H9 (cell line): ENCODE data around the gene BAIAP2. TPM values are rescaled to one million over a fixed set of nuclear protein-coding genes. Genes with fewer than 3 reads are reported as not detected.

Experiments
- DNase-seq: peaks from one replicate; pipeline ENCODE4 v3.0.0-alpha.2; 2017
- H2AFZ ChIP-seq: one replicate; pipeline ENCODE4 v1.6.1; 2013; ENCODE audit warnings: mild to moderate bottlenecking, low read length, control low read depth, moderate library complexity
- H2AK5ac ChIP-seq: 2 replicates; pipeline ENCODE4 v1.6.1; 2013; ENCODE audit warnings: low read length, control low read depth, mixed read lengths; ENCODE audit not compliant: insufficient read length
- H2BK120ac ChIP-seq: one replicate; pipeline ENCODE4 v1.6.1; 2013; ENCODE audit warnings: low read depth, mild to moderate bottlenecking, low read length, control low read depth, inconsistent platforms; ENCODE audit not compliant: poor library complexity, severe bottlenecking
- H2BK12ac ChIP-seq: 2 replicates; pipeline ENCODE4 v1.6.1; 2013; ENCODE audit warnings: low read length, control low read depth, mixed read lengths, low read depth; ENCODE audit not compliant: insufficient read length
- H2BK15ac ChIP-seq: 2 replicates; pipeline ENCODE4 v1.6.1; 2013; ENCODE audit warnings: low read depth, low read length, control low read depth
- H2BK20ac ChIP-seq: one replicate; pipeline ENCODE4 v1.6.1; 2013; ENCODE audit warnings: low read depth, mild to moderate bottlenecking, low read length, control low read depth, inconsistent platforms; ENCODE audit not compliant: poor library complexity, severe bottlenecking
- H2BK5ac ChIP-seq: 2 replicates; pipeline ENCODE4 v1.6.1; 2013; ENCODE audit warnings: low read length, control low read depth, mixed read lengths; ENCODE audit not compliant: insufficient read length
- H3K14ac ChIP-seq: 2 replicates; pipeline ENCODE4 v1.6.1; 2013; ENCODE audit warnings: low read length, control low read depth; ENCODE audit not compliant: insufficient read depth
- H3K18ac ChIP-seq: 2 replicates; pipeline ENCODE4 v1.6.1; 2013; ENCODE audit warnings: low read depth, mild to moderate bottlenecking, mixed read lengths, low read length, control low read depth; ENCODE audit not compliant: insufficient read length
- H3K23ac ChIP-seq: 2 replicates; pipeline ENCODE4 v1.6.1; 2013; ENCODE audit warnings: low read length, control low read depth, mixed read lengths, low read depth; ENCODE audit not compliant: insufficient read length
- H3K23me2 ChIP-seq: 2 replicates; pipeline ENCODE4 v1.6.1; 2013; ENCODE audit warnings: low read depth, mild to moderate bottlenecking, mixed read lengths, low read length, control low read depth; ENCODE audit not compliant: insufficient read length, poor library complexity, severe bottlenecking
- H3K27ac ChIP-seq: 2 replicates; pipeline ENCODE4 v1.5.1; 2013; ENCODE audit warnings: low read length, control low read depth, mixed read lengths, low read depth; ENCODE audit not compliant: insufficient read length
- H3K27me3 ChIP-seq: 2 replicates; pipeline ENCODE4 v1.6.1; 2013; ENCODE audit warnings: low read length, control low read depth, inconsistent platforms; ENCODE audit not compliant: insufficient read depth
- H3K4ac ChIP-seq: 2 replicates; pipeline ENCODE4 v1.6.1; 2013; ENCODE audit warnings: low read depth, mild to moderate bottlenecking, control low read depth, inconsistent platforms, low read length, moderate library complexity
- H3K4me1 ChIP-seq: 2 replicates; pipeline ENCODE4 v1.6.1; 2013; ENCODE audit warnings: low read length, control low read depth, inconsistent platforms; ENCODE audit not compliant: insufficient read depth
- H3K4me2 ChIP-seq: 2 replicates; pipeline ENCODE4 v1.6.1; 2013; ENCODE audit warnings: low read length, control low read depth, mixed read lengths; ENCODE audit not compliant: insufficient read length, insufficient read depth
- H3K56ac ChIP-seq: 2 replicates; pipeline ENCODE4 v1.6.1; 2013; ENCODE audit warnings: low read depth, mild to moderate bottlenecking, mixed read lengths, low read length, control low read depth; ENCODE audit not compliant: insufficient read length
- H3K79me1 ChIP-seq: 2 replicates; pipeline ENCODE4 v1.6.1; 2013; ENCODE audit warnings: low read depth, mild to moderate bottlenecking, moderate library complexity, low read length, control low read depth, inconsistent platforms; ENCODE audit not compliant: insufficient read depth, poor library complexity, severe bottlenecking
- H3K79me2 ChIP-seq: 2 replicates; pipeline ENCODE4 v1.6.1; 2013; ENCODE audit warnings: low read length, control low read depth, inconsistent platforms; ENCODE audit not compliant: insufficient read depth
- H3K9ac ChIP-seq: 2 replicates; pipeline ENCODE4 v1.6.1; 2013; ENCODE audit warnings: low read length, control low read depth, mixed read lengths; ENCODE audit not compliant: insufficient read length; ENCODE audit errors: extremely low read depth
- H3K9me3 ChIP-seq: one replicate; pipeline ENCODE4 v1.6.1; 2013; ENCODE audit warnings: low read depth, low read length, inconsistent platforms; ENCODE audit not compliant: control insufficient read depth
- H3T11ph ChIP-seq: one replicate; pipeline ENCODE4 v1.6.1; 2013; ENCODE audit warnings: mild to moderate bottlenecking, low read length, control low read depth, inconsistent platforms
- H4K20me1 ChIP-seq: one replicate; pipeline ENCODE4 v1.6.1; 2013; ENCODE audit not compliant: control insufficient read depth, insufficient read length, insufficient read depth
- H4K5ac ChIP-seq: 2 replicates; pipeline ENCODE4 v1.6.1; 2013; ENCODE audit warnings: low read depth, mild to moderate bottlenecking, mixed read lengths, low read length, control low read depth; ENCODE audit not compliant: insufficient read length
- H4K8ac ChIP-seq: replicated peaks from 2 replicates; pipeline ENCODE4 v1.6.1; 2013; ENCODE audit warnings: low read length, control low read depth, mixed read lengths, low read depth; ENCODE audit not compliant: insufficient read length
- H4K91ac ChIP-seq: 2 replicates; pipeline ENCODE4 v1.6.1; 2013; ENCODE audit warnings: low read depth, mild to moderate bottlenecking, moderate library complexity, mixed read lengths, low read length, control low read depth; ENCODE audit not compliant: insufficient read length
- H3K27ac Mint-ChIP-seq, 3 experiments: 2 replicates in 2 of 3; 3 replicates in 1 of 3; pipeline ENCODE4 v1.8.0; 2020 to 2021; ENCODE audit warnings: mixed read lengths in 3 of 3, mild to moderate bottlenecking in 1 of 3, moderate library complexity in 1 of 3
- H3K27me3 Mint-ChIP-seq: 2 replicates; pipeline ENCODE4 v1.8.0; 2021; ENCODE audit warnings: low read depth, mild to moderate bottlenecking, moderate library complexity, mixed read lengths
- H3K36me3 Mint-ChIP-seq, 3 experiments: 2 replicates in 2 of 3; 3 replicates in 1 of 3; pipeline ENCODE4 v1.8.0; 2020 to 2021; ENCODE audit warnings: low read depth in 3 of 3, mixed read lengths in 3 of 3; ENCODE audit not compliant: insufficient read depth in 1 of 3
- H3K4me1 Mint-ChIP-seq, 2 experiments: 2 replicates each; pipeline ENCODE4 v1.8.0; 2020; ENCODE audit warnings: mixed read lengths in 2 of 2
- H3K4me3 Mint-ChIP-seq, 2 experiments: 2 replicates in 1 of 2; 3 replicates in 1 of 2; pipeline ENCODE4 v1.8.0; 2020 to 2021; ENCODE audit warnings: mild to moderate bottlenecking in 2 of 2, mixed read lengths in 2 of 2, moderate library complexity in 1 of 2
- H3K9me3 Mint-ChIP-seq, 2 experiments: 2 replicates in 1 of 2; 3 replicates in 1 of 2; pipeline ENCODE4 v1.8.0; 2020; ENCODE audit warnings: mild to moderate bottlenecking in 2 of 2, mixed read lengths in 2 of 2, moderate library complexity in 1 of 2
- WGBS: extraction: QIAGEN DNeasy Blood & Tissue Kit; methylation state at CpG from one replicate; pipeline ENCODE4 v1.1.7; 2013; ENCODE audit warnings: missing lambda C conversion rate, low lambda C conversion rate, mixed read lengths; ENCODE audit not compliant: insufficient read length; ENCODE audit errors: extremely low coverage; 5-methylcytosine and 5-hydroxymethylcytosine counted together
- total RNA-seq: library from RNA; stranded (reverse); gene quantifications from 2 replicates; pipeline ENCODE4 v1.2.1, GENCODE V29; 2021
- TF ChIP-seq, protein P1 (sequence below): fragments of 200-600 bp; sonication (generic); conservative IDR thresholded peaks from 3 replicates; pipeline ENCODE4 v1.8.0; 2021; ENCODE audit warnings: antibody characterized with exemption, mild to moderate bottlenecking

BAIAP2 gene
- total RNA-seq, 1 experiment from 2014 or later, result 27.8 TPM

DNA sequence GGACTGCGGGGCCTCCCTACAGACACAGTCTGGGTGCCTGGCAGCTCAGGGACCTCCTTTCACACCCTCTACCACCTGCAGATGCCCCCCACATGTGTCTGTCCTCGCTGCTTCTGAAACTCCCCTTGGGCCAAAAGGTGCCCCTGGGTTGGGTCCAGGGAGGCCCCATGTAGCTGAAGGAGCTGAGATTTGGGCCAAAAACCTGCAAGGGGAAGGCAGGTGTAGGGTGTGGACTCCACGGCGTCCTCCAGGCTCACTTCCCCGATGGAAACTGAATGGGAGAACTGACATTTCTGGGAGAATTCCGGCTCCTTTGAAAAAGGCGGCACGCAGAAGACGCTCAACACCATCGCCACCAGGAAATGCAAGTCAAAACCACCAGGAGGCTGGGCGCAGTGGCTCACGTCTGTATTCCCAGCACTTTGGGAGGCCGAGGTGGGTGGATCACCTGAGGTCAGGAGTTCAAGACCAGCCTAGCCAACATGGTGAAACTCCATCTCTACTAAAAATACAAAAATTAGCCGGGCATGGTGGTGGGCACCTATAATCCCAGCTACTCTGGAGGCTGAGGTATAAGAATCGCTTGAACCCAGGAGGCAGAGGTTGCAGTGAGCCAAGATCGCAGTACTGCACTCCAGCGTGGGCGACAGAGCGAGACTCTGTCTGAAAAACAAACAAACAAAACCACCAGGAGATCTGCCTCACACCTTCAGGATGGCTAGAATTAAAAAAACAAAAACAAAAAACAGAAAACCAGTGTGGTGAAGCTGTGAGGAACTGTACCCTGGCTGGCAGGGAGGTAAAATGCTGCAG, 13.2 kb upstream of the BAIAP2 start:
- Histone ChIP-seq H2AK5ac (no peak overlapping the region), H3K4me1 (no peaks in the 10 kb centered on the region), H3K14ac (no peak overlapping the region), H2BK20ac (no peak overlapping the region), H3K18ac (no peak overlapping the region), H2BK5ac (no peak overlapping the region), H4K20me1 (no peaks in the 10 kb centered on the region), H3K4ac (no peak overlapping the region), H4K5ac (no peak overlapping the region), H2BK12ac (no peak overlapping the region), H3K56ac (no peak overlapping the region), H3T11ph (no peak overlapping the region), H2BK120ac (no peak overlapping the region), H3K9ac (no peak overlapping the region), H3K23me2 (peaks cover 2% of the 10 kb centered on the region), H4K8ac (no peak overlapping the region), H3K27me3 (no peaks in the 10 kb centered on the region), H3K9me3 (no peaks in the 10 kb centered on the region), H3K4me2 (no peak overlapping the region), H3K23ac (no peak overlapping the region), H3K79me1 (no peaks in the 10 kb centered on the region), H2AFZ (no peak overlapping the region), H4K91ac (no peak overlapping the region), H3K27ac (no peak overlapping the region), H2BK15ac (no peak overlapping the region), H3K79me2 (no peaks in the 10 kb centered on the region)
- Mint-ChIP-seq H3K9me3 (peaks cover 0 to 3% of the 10 kb centered on the region in 2 experiments; a peak in 1 of 5 replicates), H3K27ac (no peak overlapping the region), H3K36me3 (no peaks in the 10 kb centered on the region), H3K4me1 (peaks cover 13 to 27% of the 10 kb centered on the region in 2 experiments), H3K27me3 (peaks cover 31% of the 10 kb centered on the region), H3K4me3 (no peak overlapping the region)
- TF ChIP-seq, protein P1, sequence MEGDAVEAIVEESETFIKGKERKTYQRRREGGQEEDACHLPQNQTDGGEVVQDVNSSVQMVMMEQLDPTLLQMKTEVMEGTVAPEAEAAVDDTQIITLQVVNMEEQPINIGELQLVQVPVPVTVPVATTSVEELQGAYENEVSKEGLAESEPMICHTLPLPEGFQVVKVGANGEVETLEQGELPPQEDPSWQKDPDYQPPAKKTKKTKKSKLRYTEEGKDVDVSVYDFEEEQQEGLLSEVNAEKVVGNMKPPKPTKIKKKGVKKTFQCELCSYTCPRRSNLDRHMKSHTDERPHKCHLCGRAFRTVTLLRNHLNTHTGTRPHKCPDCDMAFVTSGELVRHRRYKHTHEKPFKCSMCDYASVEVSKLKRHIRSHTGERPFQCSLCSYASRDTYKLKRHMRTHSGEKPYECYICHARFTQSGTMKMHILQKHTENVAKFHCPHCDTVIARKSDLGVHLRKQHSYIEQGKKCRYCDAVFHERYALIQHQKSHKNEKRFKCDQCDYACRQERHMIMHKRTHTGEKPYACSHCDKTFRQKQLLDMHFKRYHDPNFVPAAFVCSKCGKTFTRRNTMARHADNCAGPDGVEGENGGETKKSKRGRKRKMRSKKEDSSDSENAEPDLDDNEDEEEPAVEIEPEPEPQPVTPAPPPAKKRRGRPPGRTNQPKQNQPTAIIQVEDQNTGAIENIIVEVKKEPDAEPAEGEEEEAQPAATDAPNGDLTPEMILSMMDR, result no peak
- no CpG with 5 or more reads among the region's 19 CpGs for WGBS
- no peak for DNase-seq
